ENCODE measurements around the gene PVALEF.

DNA sequence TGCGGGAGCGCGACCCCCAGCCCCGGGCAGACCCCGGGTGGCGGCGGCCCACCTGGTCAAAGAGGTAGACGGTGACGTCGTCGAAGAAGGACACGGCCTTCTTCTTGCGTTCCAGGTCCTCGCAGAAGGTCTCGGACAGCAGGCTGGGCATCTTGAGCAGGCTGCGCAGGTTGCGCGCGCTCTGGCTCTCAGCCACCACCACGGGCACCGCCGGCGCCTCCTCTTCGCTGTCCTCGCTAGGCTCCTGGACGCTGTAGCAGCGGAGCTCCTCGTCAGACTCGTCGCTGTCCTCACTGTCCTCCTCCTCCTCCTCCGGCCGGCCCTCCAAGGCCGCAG, 45.2 kb upstream of the PVALEF start:
- TF ChIP-seq EZH2phosphoT487 (IDR thresholded peaks at IDR 0.05; ENCODE audit: insufficient read depth, low read depth) (no peak), EZH2 (IDR thresholded peaks at IDR 0.05; ENCODE audit: insufficient read depth, poor library complexity, severe bottlenecking) (no peak)

Measured in GM23248 (cell line).